Ascending aorta (tissue), 2 donors: ENCODE data around the gene USP6NL. TPM values are rescaled to one million over a fixed set of nuclear protein-coding genes. Genes with fewer than 3 reads are reported as not detected.

Experiments
- DNase-seq, 2 donors: peaks; one replicate each; pipeline ENCODE4 v3.0.0-alpha.2; 2019; ENCODE audit warnings: low spot score in 2 of 2
- H3K27ac ChIP-seq, 2 donors: fragments of 200-600 bp; sonication (generic); one replicate each; pipeline ENCODE4 v1.5.1; 2016 to 2017; ENCODE audit warnings: mild to moderate bottlenecking in 1 of 2
- H3K27me3 ChIP-seq: fragments of 200-600 bp; sonication (generic); one replicate; pipeline ENCODE4 v1.5.1; 2017
- H3K36me3 ChIP-seq, 2 donors: fragments of 200-600 bp; sonication (generic); one replicate each; pipeline ENCODE4 v1.5.1; 2016
- H3K4me1 ChIP-seq, 2 donors: fragments of 200-600 bp; sonication (generic); one replicate each; pipeline ENCODE4 v1.5.1; 2016 to 2017; ENCODE audit warnings: mild to moderate bottlenecking in 1 of 2
- H3K4me3 ChIP-seq, 2 donors: fragments of 200-600 bp; sonication (generic); one replicate each; pipeline ENCODE4 v1.5.1; 2016 to 2017; ENCODE audit warnings: mild to moderate bottlenecking in 1 of 2
- H3K9me3 ChIP-seq, 2 donors: fragments of 200-600 bp; sonication (generic); one replicate each; pipeline ENCODE4 v1.5.1; 2016
- CTCF ChIP-seq, 3 experiments: fragments of 200-600 bp in 2 of 3; fragments of 450-650 bp in 1 of 3; sonication (generic) in 2 of 3; IDR thresholded peaks; one replicate each; pipeline ENCODE4 v1.5.1; 2016 to 2019; ENCODE audit warnings: antibody characterized with exemption in 3 of 3, mild to moderate bottlenecking in 1 of 3, moderate library complexity in 1 of 3
- intact Hi-C: fragments of 100-400 bp; cut with DNase I; formaldehyde crosslinking; loops from one replicate; pipeline ENCODE4 v1.15.1; 2023
- total RNA-seq: library from RNA; depleted of rRNA; stranded (reverse); fragments of >200 nt; gene quantifications from one replicate; pipeline ENCODE4 v1.1.0, GENCODE V29; 2016

Gene USP6NL
- total RNA-seq, 1 donor from 2014 or later: 20.5 TPM

DNA sequence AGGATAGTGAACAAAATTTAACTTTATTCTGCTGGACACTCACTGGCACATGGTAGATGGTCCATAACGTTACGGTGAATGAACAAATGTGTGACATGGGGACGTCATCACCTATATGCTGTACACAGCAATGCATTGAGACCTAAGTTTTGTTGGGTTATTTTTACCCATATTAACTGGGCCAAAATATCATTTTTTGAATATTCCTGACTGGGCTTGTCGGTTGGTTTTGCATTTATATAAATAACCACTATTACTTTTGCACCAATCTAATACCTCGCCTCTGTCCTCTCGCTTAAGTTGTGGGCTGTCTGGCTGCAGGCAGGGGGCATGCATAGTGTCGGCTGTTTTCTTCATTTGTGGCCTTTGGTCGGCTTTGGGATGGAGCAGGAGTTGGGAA lies 161.7 kb downstream of the USP6NL start:
- Histone ChIP-seq H3K27ac (no peak overlapping the region), H3K4me3 (no peak overlapping the region), H3K4me1 (no peaks in the 10 kb centered on the region), H3K27me3 (no peaks in the 10 kb centered on the region), H3K36me3 (no peaks in the 10 kb centered on the region), H3K9me3 (no peaks in the 10 kb centered on the region)
- no peak for DNase-seq
- TF ChIP-seq CTCF (IDR thresholded peaks at IDR 0.05): no peak
- intact Hi-C loops: no loop called here

GRCh38 chr10:11448545-11449244 lies 162.8 kb downstream of the USP6NL start:
- H3K9me3 ChIP-seq: no peaks in the 10 kb centered on the region
- no peak overlapping the region for H3K27ac ChIP-seq
- no peaks in the 10 kb centered on the region for H3K27me3 ChIP-seq
- intact Hi-C loops: no loop called here
- no peak overlapping the region for H3K4me3 ChIP-seq
- no peak for DNase-seq
- no peaks in the 10 kb centered on the region for H3K4me1 ChIP-seq
- TF ChIP-seq CTCF (IDR thresholded peaks at IDR 0.05): no peak
- no peaks in the 10 kb centered on the region for H3K36me3 ChIP-seq

DNA sequence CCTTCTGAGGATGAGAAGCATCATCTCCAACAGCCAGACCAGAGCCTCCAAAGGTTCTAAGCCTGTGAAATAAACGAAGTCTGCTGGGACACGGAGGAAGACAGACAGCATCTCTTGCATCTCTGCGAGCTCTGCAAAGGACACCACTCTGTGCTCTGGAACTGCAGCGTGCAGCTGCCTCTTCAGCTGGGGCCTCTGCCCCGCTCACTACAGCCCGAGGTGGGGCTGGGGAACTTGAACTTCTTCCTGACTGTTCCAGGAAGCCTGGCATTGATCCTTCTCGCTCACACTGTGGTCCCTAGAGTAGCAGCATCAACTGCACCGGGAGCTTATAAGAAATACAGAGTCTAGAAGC lies 163.3 kb downstream of the USP6NL start:
- no peaks in the 10 kb centered on the region for H3K9me3 ChIP-seq
- no peaks in the 10 kb centered on the region for H3K4me1 ChIP-seq
- H3K4me3 ChIP-seq: no peak overlapping the region
- H3K27me3 ChIP-seq: no peaks in the 10 kb centered on the region
- no peak for DNase-seq
- intact Hi-C loops: no loop called here
- H3K36me3 ChIP-seq: no peaks in the 10 kb centered on the region
- no peak overlapping the region for H3K27ac ChIP-seq
- no peak for TF ChIP-seq CTCF (IDR thresholded peaks at IDR 0.05)

GRCh38 chr10:11447586-11447985 lies 163.9 kb downstream of the USP6NL start:
- no peak overlapping the region for H3K4me3 ChIP-seq
- H3K4me1 ChIP-seq: no peaks in the 10 kb centered on the region
- DNase-seq: no peak
- TF ChIP-seq CTCF (IDR thresholded peaks at IDR 0.05): no peak
- no peaks in the 10 kb centered on the region for H3K9me3 ChIP-seq
- no peak overlapping the region for H3K27ac ChIP-seq
- intact Hi-C loops: no loop called here
- H3K36me3 ChIP-seq: no peaks in the 10 kb centered on the region
- H3K27me3 ChIP-seq: no peaks in the 10 kb centered on the region

DNA sequence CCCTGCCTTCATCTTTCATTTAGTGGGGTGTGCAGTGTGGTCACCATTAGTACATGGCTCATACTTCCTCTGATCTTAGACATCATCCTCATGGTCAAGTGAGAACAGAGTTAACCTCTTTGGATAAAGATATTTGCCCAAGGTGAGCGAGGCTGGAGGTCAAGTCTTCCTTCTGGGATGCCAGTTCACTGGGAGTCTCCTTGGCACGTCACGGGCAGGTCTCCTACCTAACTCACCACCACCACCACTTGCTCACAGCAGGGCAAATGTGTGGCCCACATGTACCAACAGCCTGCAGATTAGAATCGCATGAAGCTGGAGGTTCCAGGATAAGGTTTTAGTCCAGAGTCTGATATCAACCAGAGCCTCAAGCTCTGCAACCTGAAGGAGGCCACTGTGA lies 164.6 kb downstream of the USP6NL start:
- no peak for DNase-seq
- H3K27me3 ChIP-seq: no peaks in the 10 kb centered on the region
- H3K27ac ChIP-seq: no peak overlapping the region
- H3K9me3 ChIP-seq: no peaks in the 10 kb centered on the region
- no peak for TF ChIP-seq CTCF (IDR thresholded peaks at IDR 0.05)
- intact Hi-C loops: no loop called here
- H3K4me3 ChIP-seq: no peak overlapping the region
- no peaks in the 10 kb centered on the region for H3K4me1 ChIP-seq
- no peaks in the 10 kb centered on the region for H3K36me3 ChIP-seq

DNA sequence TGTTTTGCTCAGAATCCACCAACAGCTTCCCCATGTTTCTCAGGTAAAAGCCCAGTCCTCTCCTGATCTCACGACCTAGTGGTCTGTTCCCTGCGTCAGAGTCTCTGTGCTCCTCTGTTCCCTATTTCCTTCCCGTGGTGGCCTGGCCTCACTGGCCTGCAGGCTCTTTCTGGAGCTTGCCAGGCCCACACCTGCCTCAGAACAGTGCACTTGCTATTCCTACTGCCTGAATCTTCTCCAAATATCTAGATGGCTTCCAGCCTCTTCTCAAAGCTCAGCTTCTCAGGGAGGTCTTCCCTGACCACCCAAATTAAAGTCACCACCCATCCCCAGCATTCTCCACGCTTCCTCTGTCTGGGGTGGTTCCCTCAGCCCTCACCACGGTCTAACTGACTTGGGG lies 165.3 kb downstream of the USP6NL start:
- H3K4me3 ChIP-seq: no peak overlapping the region
- intact Hi-C loops: no loop called here
- no peaks in the 10 kb centered on the region for H3K36me3 ChIP-seq
- no peak for TF ChIP-seq CTCF (IDR thresholded peaks at IDR 0.05)
- no peak overlapping the region for H3K27ac ChIP-seq
- no peaks in the 10 kb centered on the region for H3K27me3 ChIP-seq
- H3K9me3 ChIP-seq: no peaks in the 10 kb centered on the region
- no peak for DNase-seq
- H3K4me1 ChIP-seq: no peaks in the 10 kb centered on the region
